A549 (cell line): ENCODE measurements around the gene PEX5.
"Not testable (repeated sequence)": the region's sequence is repeated elsewhere in the genome, so short reads cannot be mapped to it uniquely, and the experiment has no call there.

Source experiments
- BCL3 ChIP-seq: fragments of >200 bp; sonication (Bioruptor Twin); formaldehyde crosslinking; IDR thresholded peaks from 3 replicates; pipeline ENCODE4 v1.6.1; 2016
- CBX8 ChIP-seq: fragments of 200-600 bp; sonication (generic); IDR thresholded peaks from 2 replicates; pipeline ENCODE4 v1.6.1; 2016
- CHD2 ChIP-seq: fragments of 150-350 bp; IDR thresholded peaks from 2 replicates; pipeline ENCODE4 v1.6.1; 2014; ENCODE audit warnings: low read length; ENCODE audit not compliant: partially characterized antibody
- CTCF ChIP-seq: fragments of >200 bp; sonication (Bioruptor Twin); formaldehyde crosslinking; IDR thresholded peaks from 3 replicates; pipeline ENCODE4 v1.5.1; 2016
- E2F6 ChIP-seq: IDR thresholded peaks from 2 replicates; pipeline ENCODE4 v1.6.1; 2012; ENCODE audit warnings: low read depth, borderline replicate concordance
- EHMT2 ChIP-seq: fragments of 200-600 bp; sonication (generic); IDR thresholded peaks from 2 replicates; pipeline ENCODE4 v1.6.1; 2016; ENCODE audit warnings: antibody characterized with exemption, low read depth, mild to moderate bottlenecking, moderate library complexity
- EP300 ChIP-seq, 2 experiments: fragments of >200 bp; sonication (Bioruptor Twin); formaldehyde crosslinking; IDR thresholded peaks; 2 replicates in 1 of 2; 3 replicates in 1 of 2; pipeline ENCODE4 v1.6.1; 2016 to 2017
- KDM1A ChIP-seq: fragments of 200-600 bp; sonication (generic); IDR thresholded peaks from 2 replicates; pipeline ENCODE4 v1.6.1; 2016; ENCODE audit warnings: low read depth, mild to moderate bottlenecking
- POLR2A ChIP-seq: IDR thresholded peaks from 2 replicates; pipeline ENCODE4 v1.6.1; 2012; ENCODE audit warnings: mild to moderate bottlenecking, low read length
- ZNF302 ChIP-seq: fragments of 250-450 bp; sonication (Bioruptor Pico); IDR thresholded peaks from 2 replicates; pipeline ENCODE4 v1.9.0; 2021; ENCODE audit warnings: inconsistent platforms, mild to moderate bottlenecking, moderate library complexity

- not testable (repeated sequence) for TF ChIP-seq EHMT2; CTCF; ZNF302 (CRISPR knock-in tag); BCL3; E2F6; KDM1A; CHD2; CBX8; POLR2A; EP300 (IDR thresholded peaks at IDR 0.05)
These were observed 62.0 kb downstream of the PEX5 start for GRCh38 chr12:7251328-7251996.
